ENCODE results near the gene IGFBP2. TPM values are rescaled to one million over a fixed set of nuclear protein-coding genes. Genes with fewer than 3 reads are reported as not detected.

The IGFBP2 gene
- total RNA-seq, 1 donor from 2014 or later: not detected

GRCh38 chr2:216702756-216703155 is 69.5 kb downstream of the IGFBP2 start:
- H3K27me3 Mint-ChIP-seq: peaks cover 7% of the 10 kb centered on the region
- intact Hi-C loops (cut with micrococcal nuclease): no loop called here
- TF ChIP-seq CTCF (IDR thresholded peaks at IDR 0.05): no peak
- ChIA-PET POLR2A (no interaction called here), CTCF (no interaction called here)
- H3K9me3 Mint-ChIP-seq: no peaks in the 10 kb centered on the region
- H3K4me3 Mint-ChIP-seq: no peak overlapping the region
- H3K27ac Mint-ChIP-seq: no peak overlapping the region
- DNase-seq (no peak), ATAC-seq (ENCODE audit: low read depth) (no peak)
- no peaks in the 10 kb centered on the region for H3K4me1 Mint-ChIP-seq
- H3K36me3 Mint-ChIP-seq (ENCODE audit: low read depth): no peaks in the 10 kb centered on the region

- Mint-ChIP-seq H3K9me3 (peaks cover 3% of the 10 kb centered on the region), H3K4me3 (no peak overlapping the region), H3K27ac (no peak overlapping the region), H3K36me3 (ENCODE audit: low read depth) (no peaks in the 10 kb centered on the region), H3K27me3 (peaks cover 16% of the 10 kb centered on the region), H3K4me1 (no peaks in the 10 kb centered on the region)
- ChIA-PET CTCF (no interaction called here), POLR2A (no interaction called here)
- ATAC-seq (ENCODE audit: low read depth): no peak
- no peak for DNase-seq
- TF ChIP-seq CTCF (IDR thresholded peaks at IDR 0.05): no peak
- intact Hi-C loops (cut with micrococcal nuclease): no loop called here
These were observed 77.5 kb downstream of the IGFBP2 start for GRCh38 chr2:216710551-216711301.

- ATAC-seq (ENCODE audit: low read depth) (no peak), DNase-seq (no peak)
- Mint-ChIP-seq H3K36me3 (ENCODE audit: low read depth) (no peaks in the 10 kb centered on the region), H3K9me3 (peaks cover 3% of the 10 kb centered on the region), H3K27ac (no peak overlapping the region), H3K27me3 (peaks cover 16% of the 10 kb centered on the region), H3K4me1 (no peaks in the 10 kb centered on the region), H3K4me3 (no peak overlapping the region)
- ChIA-PET POLR2A (no interaction called here), CTCF (no interaction called here)
- intact Hi-C loops (cut with micrococcal nuclease): no loop called here
- no peak for TF ChIP-seq CTCF (IDR thresholded peaks at IDR 0.05)
These were observed 78.1 kb downstream of the IGFBP2 start for GRCh38 chr2:216711348-216711747.

- H3K27ac Mint-ChIP-seq: no peak overlapping the region
- intact Hi-C loops (cut with micrococcal nuclease): no loop called here
- ChIA-PET CTCF (no interaction called here), POLR2A (no interaction called here)
- no peak for DNase-seq
- H3K4me1 Mint-ChIP-seq: no peaks in the 10 kb centered on the region
- no peaks in the 10 kb centered on the region for H3K36me3 Mint-ChIP-seq (ENCODE audit: low read depth)
- no peak for TF ChIP-seq CTCF (IDR thresholded peaks at IDR 0.05)
- peaks cover 16% of the 10 kb centered on the region for H3K27me3 Mint-ChIP-seq
- peaks cover 3% of the 10 kb centered on the region for H3K9me3 Mint-ChIP-seq
- no peak for ATAC-seq (ENCODE audit: low read depth)
- no peak overlapping the region for H3K4me3 Mint-ChIP-seq
These were observed 80.6 kb downstream of the IGFBP2 start for GRCh38 chr2:216713691-216714336.

Other genes with a start within 250 kb of the IGFBP2 start
- gene SMARCAL1, start 220.9 kb upstream of the IGFBP2 start, total RNA-seq: 31.5 and 34.3 TPM in 2 replicates
- gene RPL37A, start 134.6 kb upstream of the IGFBP2 start, total RNA-seq: 4,501 and 5,377 TPM in 2 replicates
- not detected in 2 replicates for gene IGFBP5, start 62.1 kb downstream of the IGFBP2 start, total RNA-seq
- gene TNP1, start 226.6 kb downstream of the IGFBP2 start, total RNA-seq: not detected in 2 replicates

Measured in activated B cell treated with CpG ODN at 0.5 μM for 24 hours (primary cell).